OCI-LY1 (cell line): ENCODE measurements around the gene GFRA3.

ENCODE experiments used
- H2AFZ ChIP-seq: fragments of 200-600 bp; sonication (generic), shearing (Covaris generic); 2 replicates; pipeline ENCODE4 v1.6.0; 2014; ENCODE audit warnings: antibody characterized with exemption, mild to moderate bottlenecking, low read length
- H3F3A ChIP-seq: fragments of 200-600 bp; sonication (generic), shearing (Covaris generic); 2 replicates; pipeline ENCODE4 v1.6.0; 2014; ENCODE audit warnings: mild to moderate bottlenecking, antibody characterized with exemption, low read length, moderate library complexity; ENCODE audit not compliant: insufficient read depth
- H3K27ac ChIP-seq: fragments of 200-600 bp; sonication (generic); 2 replicates; pipeline ENCODE4 v1.5.1; 2014; ENCODE audit warnings: low read length, mixed run types, mild to moderate bottlenecking, low read depth; ENCODE audit not compliant: poor library complexity, severe bottlenecking
- H3K27me3 ChIP-seq: fragments of 200-600 bp; sonication (generic); 2 replicates; pipeline ENCODE4 v1.6.0; 2014; ENCODE audit warnings: antibody characterized with exemption, mild to moderate bottlenecking, low read length, moderate library complexity; ENCODE audit not compliant: insufficient read depth
- H3K36me3 ChIP-seq: fragments of 200-600 bp; sonication (generic); 2 replicates; pipeline ENCODE4 v1.6.1; 2014; ENCODE audit warnings: mild to moderate bottlenecking, antibody characterized with exemption, low read length, moderate library complexity, mixed read lengths; ENCODE audit not compliant: insufficient read depth
- H3K4me1 ChIP-seq: fragments of 200-600 bp; sonication (generic); 2 replicates; pipeline ENCODE4 v1.5.1; 2014; ENCODE audit warnings: mild to moderate bottlenecking, low read length, moderate library complexity; ENCODE audit not compliant: insufficient read depth, severe bottlenecking
- H3K4me2 ChIP-seq: fragments of 200-600 bp; sonication (generic), shearing (Covaris generic); 2 replicates; pipeline ENCODE4 v1.6.1; 2014; ENCODE audit warnings: low read length
- H3K4me3 ChIP-seq: fragments of 200-600 bp; sonication (generic); 2 replicates; pipeline ENCODE4 v1.5.1; 2014; ENCODE audit warnings: low read length, low read depth, mild to moderate bottlenecking, mixed read lengths; ENCODE audit not compliant: poor library complexity, severe bottlenecking
- H3K79me2 ChIP-seq: fragments of 200-600 bp; shearing (Covaris generic); 2 replicates; pipeline ENCODE4 v1.6.1; 2016; ENCODE audit warnings: mixed run types, low read length, mixed read lengths; ENCODE audit not compliant: insufficient read depth
- H3K9ac ChIP-seq: fragments of 200-600 bp; sonication (generic), shearing (Covaris generic); 2 replicates; pipeline ENCODE4 v1.6.1; 2014; ENCODE audit warnings: mild to moderate bottlenecking, low read length, mixed read lengths
- H3K9me2 ChIP-seq: fragments of 200-600 bp; sonication (generic), shearing (Covaris generic); 2 replicates; pipeline ENCODE4 v1.6.1; 2014; ENCODE audit warnings: low read depth, mild to moderate bottlenecking, low read length, mixed read lengths
- H3K9me3 ChIP-seq: fragments of 200-600 bp; shearing (Covaris generic); 2 replicates; pipeline ENCODE4 v1.6.1; 2014; ENCODE audit warnings: low read length, mixed read lengths
- H4K20me1 ChIP-seq: fragments of 200-600 bp; sonication (generic), shearing (Covaris generic); 2 replicates; pipeline ENCODE4 v1.6.0; 2016; ENCODE audit warnings: mild to moderate bottlenecking, low read length; ENCODE audit not compliant: insufficient read depth
- EZH2 ChIP-seq: fragments of 200-600 bp; sonication (generic), shearing (Covaris generic); IDR thresholded peaks from 2 replicates; pipeline ENCODE4 v1.8.0; 2017; ENCODE audit warnings: borderline replicate concordance, mixed run types, mild to moderate bottlenecking, antibody characterized with exemption, low read length, moderate library complexity, mixed read lengths
- TF ChIP-seq, protein P1 (sequence below): fragments of 200-600 bp; sonication (generic), shearing (Covaris generic); IDR thresholded peaks from 2 replicates; pipeline ENCODE4 v1.5.1; 2017; ENCODE audit warnings: mild to moderate bottlenecking, antibody characterized with exemption, low read length, moderate library complexity, mixed read lengths

The GFRA3 gene

GRCh38 chr5:138289296-138289695 is 14.9 kb upstream of the GFRA3 start:
- Histone ChIP-seq H3K79me2 (no peaks in the 10 kb centered on the region), H3K27me3 (no peaks in the 10 kb centered on the region), H3K4me1 (no peaks in the 10 kb centered on the region), H3K4me3 (no peak overlapping the region), H3K9me3 (no peaks in the 10 kb centered on the region), H3K27ac (no peak overlapping the region), H3K36me3 (peaks cover 38% of the 10 kb centered on the region), H4K20me1 (no peaks in the 10 kb centered on the region), H3F3A (no peaks in the 10 kb centered on the region), H3K9me2 (no peaks in the 10 kb centered on the region), H2AFZ (no peak overlapping the region), H3K4me2 (no peak overlapping the region), H3K9ac (no peak overlapping the region)
- no peak for TF ChIP-seq EZH2
- TF ChIP-seq, protein P1, sequence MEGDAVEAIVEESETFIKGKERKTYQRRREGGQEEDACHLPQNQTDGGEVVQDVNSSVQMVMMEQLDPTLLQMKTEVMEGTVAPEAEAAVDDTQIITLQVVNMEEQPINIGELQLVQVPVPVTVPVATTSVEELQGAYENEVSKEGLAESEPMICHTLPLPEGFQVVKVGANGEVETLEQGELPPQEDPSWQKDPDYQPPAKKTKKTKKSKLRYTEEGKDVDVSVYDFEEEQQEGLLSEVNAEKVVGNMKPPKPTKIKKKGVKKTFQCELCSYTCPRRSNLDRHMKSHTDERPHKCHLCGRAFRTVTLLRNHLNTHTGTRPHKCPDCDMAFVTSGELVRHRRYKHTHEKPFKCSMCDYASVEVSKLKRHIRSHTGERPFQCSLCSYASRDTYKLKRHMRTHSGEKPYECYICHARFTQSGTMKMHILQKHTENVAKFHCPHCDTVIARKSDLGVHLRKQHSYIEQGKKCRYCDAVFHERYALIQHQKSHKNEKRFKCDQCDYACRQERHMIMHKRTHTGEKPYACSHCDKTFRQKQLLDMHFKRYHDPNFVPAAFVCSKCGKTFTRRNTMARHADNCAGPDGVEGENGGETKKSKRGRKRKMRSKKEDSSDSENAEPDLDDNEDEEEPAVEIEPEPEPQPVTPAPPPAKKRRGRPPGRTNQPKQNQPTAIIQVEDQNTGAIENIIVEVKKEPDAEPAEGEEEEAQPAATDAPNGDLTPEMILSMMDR = no peak

DNA sequence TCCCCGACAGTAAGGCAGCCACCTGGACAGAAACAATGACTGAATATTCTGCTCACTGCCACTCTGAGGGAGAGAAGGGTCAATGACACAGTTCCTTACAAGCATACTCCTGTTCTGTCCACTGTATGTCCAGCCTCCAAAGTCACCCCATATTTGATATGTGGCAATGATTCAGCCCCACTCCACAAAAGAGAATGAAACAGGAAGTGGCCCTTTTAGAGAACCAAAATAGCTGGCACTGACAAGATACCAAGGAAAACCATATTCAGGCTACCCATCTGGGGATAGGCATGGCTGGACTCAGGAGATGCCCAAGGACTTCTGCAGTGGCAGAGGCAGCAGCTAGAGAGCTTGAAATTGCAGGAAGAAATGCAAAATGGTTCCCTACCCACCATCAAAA is 12.8 kb upstream of the GFRA3 start:
- Histone ChIP-seq H3K36me3 (peaks cover 47% of the 10 kb centered on the region), H3K27ac (no peak overlapping the region), H3K9me3 (no peaks in the 10 kb centered on the region), H2AFZ (no peak overlapping the region), H3K79me2 (no peaks in the 10 kb centered on the region), H3K4me3 (no peak overlapping the region), H3K9ac (no peak overlapping the region), H3K4me2 (no peak overlapping the region), H3K27me3 (no peaks in the 10 kb centered on the region), H3K4me1 (no peaks in the 10 kb centered on the region), H3K9me2 (no peaks in the 10 kb centered on the region), H4K20me1 (no peaks in the 10 kb centered on the region), H3F3A (no peaks in the 10 kb centered on the region)
- no peak for TF ChIP-seq EZH2
- TF ChIP-seq, protein P1 = no peak

- TF ChIP-seq EZH2 = no peak
- TF ChIP-seq, protein P1 = peak; percentile 58
- Histone ChIP-seq H3K9me3 (no peaks in the 10 kb centered on the region), H3K4me2 (no peak overlapping the region), H3K27me3 (no peaks in the 10 kb centered on the region), H2AFZ (no peak overlapping the region), H3K9ac (no peak overlapping the region), H3K79me2 (no peaks in the 10 kb centered on the region), H3F3A (no peaks in the 10 kb centered on the region), H3K27ac (no peak overlapping the region), H3K4me1 (no peaks in the 10 kb centered on the region), H3K4me3 (no peak overlapping the region), H4K20me1 (no peaks in the 10 kb centered on the region), H3K9me2 (no peaks in the 10 kb centered on the region), H3K36me3 (peaks cover 36% of the 10 kb centered on the region)
These were observed 8.7 kb upstream of the GFRA3 start for GRCh38 chr5:138282920-138283742.
